Measurements from ENCODE around the gene ATAD3B. TPM values are rescaled to one million over a fixed set of nuclear protein-coding genes. Genes with fewer than 3 reads are reported as not detected.
"Not testable (repeated sequence)": the region's sequence is repeated elsewhere in the genome, so short reads cannot be mapped to it uniquely, and the experiment has no call there.

ATAD3B gene
- total and polyA plus RNA-seq, 12 donors, result 5.3 to 33.3 (median 7.1) TPM

GRCh38 chr1:1451696-1452364 lies 19.7 kb upstream of the ATAD3B start:
- no peak for TF ChIP-seq CTCF (IDR thresholded peaks at IDR 0.05)
- H3K4me3 ChIP-seq, result no peak overlapping the region
- no peak overlapping the region for H3K27ac ChIP-seq
- WGBS, 2 donors, result 88 to 91% methylated on average over 26 of the region's 26 CpGs
- intact Hi-C loops (cut with DNase I), result no loop called here
- DNase-seq, result no peak
- no peaks in the 10 kb centered on the region for H3K9me3 ChIP-seq
- no peaks in the 10 kb centered on the region for H3K4me1 ChIP-seq
- ATAC-seq, result no peak
- no peaks in the 10 kb centered on the region for H3K27me3 ChIP-seq
- no peaks in the 10 kb centered on the region for H3K36me3 ChIP-seq

GRCh38 chr1:1452365-1452739 lies 19.2 kb upstream of the ATAD3B start:
- DNase-seq; H3K27me3 ChIP-seq; H3K9me3 ChIP-seq; ATAC-seq; H3K4me1 ChIP-seq; intact Hi-C loops (cut with DNase I); H3K4me3 ChIP-seq; H3K27ac ChIP-seq; H3K36me3 ChIP-seq: not testable (repeated sequence)
- 84 to 85% methylated on average over 8 of the region's 8 CpGs for WGBS, 2 donors

GRCh38 chr1:1452882-1453281 lies 18.7 kb upstream of the ATAD3B start:
- Histone ChIP-seq H3K9me3 (no peaks in the 10 kb centered on the region), H3K4me1 (no peaks in the 10 kb centered on the region), H3K4me3 (no peak overlapping the region), H3K36me3 (no peaks in the 10 kb centered on the region), H3K27me3 (no peaks in the 10 kb centered on the region), H3K27ac (no peak overlapping the region)
- ATAC-seq (no peak), DNase-seq (no peak)
- TF ChIP-seq CTCF (IDR thresholded peaks at IDR 0.05), result no peak
- intact Hi-C loops (cut with DNase I), result no loop called here
- WGBS, 2 donors, result 92 to 94% methylated on average over 16 of the region's 16 CpGs

GRCh38 chr1:1454286-1455056 lies 17.1 kb upstream of the ATAD3B start:
- ATAC-seq; H3K4me1 ChIP-seq; H3K4me3 ChIP-seq; H3K9me3 ChIP-seq; DNase-seq; H3K27me3 ChIP-seq; intact Hi-C loops (cut with DNase I); H3K27ac ChIP-seq; H3K36me3 ChIP-seq: not testable (repeated sequence)
- WGBS, 2 donors, result 71 to 72% methylated on average over 32 to 36 of the region's 41 CpGs

GRCh38 chr1:1455366-1455884 lies 16.1 kb upstream of the ATAD3B start:
- intact Hi-C loops (cut with DNase I), result no loop called here
- WGBS, 2 donors, result 87 to 89% methylated on average over 26 to 28 of the region's 30 CpGs
- ATAC-seq (no peak), DNase-seq (no peak)
- Histone ChIP-seq H3K27me3 (no peaks in the 10 kb centered on the region), H3K9me3 (no peaks in the 10 kb centered on the region), H3K4me3 (no peak overlapping the region), H3K36me3 (no peaks in the 10 kb centered on the region), H3K27ac (no peak overlapping the region), H3K4me1 (no peaks in the 10 kb centered on the region)
- TF ChIP-seq CTCF (IDR thresholded peaks at IDR 0.05), result no peak

- intact Hi-C loops (cut with DNase I); H3K27me3 ChIP-seq: not testable (repeated sequence)
- WGBS, 2 donors, result 90% methylated on average over 1 of the region's 15 CpGs
These were observed 15.6 kb upstream of the ATAD3B start for GRCh38 chr1:1455934-1456333.

GRCh38 chr1:1456683-1457255 lies 14.8 kb upstream of the ATAD3B start:
- H3K27me3 ChIP-seq; H3K36me3 ChIP-seq; H3K4me3 ChIP-seq; H3K9me3 ChIP-seq; DNase-seq; H3K27ac ChIP-seq; intact Hi-C loops (cut with DNase I): not testable (repeated sequence)
- ATAC-seq, result peak in 1 of 8 donors; percentile 43
- peaks cover 0 to 12% (median 0%) of the 10 kb centered on the region in 9 donors for H3K4me1 ChIP-seq
- WGBS, 2 donors, result 85 to 88% methylated on average over 16 to 17 of the region's 22 CpGs

More at GRCh38 chr1:1455934-1456333, 15.6 kb upstream of the ATAD3B start:
- not testable (repeated sequence) for H3K36me3 ChIP-seq, H3K4me1 ChIP-seq, H3K27ac ChIP-seq, ATAC-seq, DNase-seq, H3K9me3 ChIP-seq, H3K4me3 ChIP-seq

- H3K27ac ChIP-seq; H3K27me3 ChIP-seq; H3K36me3 ChIP-seq; DNase-seq; intact Hi-C loops (cut with DNase I); ATAC-seq; H3K9me3 ChIP-seq; H3K4me3 ChIP-seq: not testable (repeated sequence)
- 90 to 92% methylated on average over 10 to 13 of the region's 19 CpGs for WGBS, 2 donors
- peaks cover 0 to 21% (median 2%) of the 10 kb centered on the region in 9 donors for H3K4me1 ChIP-seq
These were observed 12.4 kb upstream of the ATAD3B start for GRCh38 chr1:1459156-1459555.
